Activated CD8-positive, alpha-beta memory T cell treated with anti-CD3 and anti-CD28 coated beads, Interleukin-2, amount 50 U/mL, for 48 hours (primary cell): Measurements from ENCODE around the gene ATP6V1G2.
A peak's percentile ranks its signal among the peaks of the same experiment; 100 is the strongest.
"Not testable (repeated sequence)": the region's sequence is repeated elsewhere in the genome, so short reads cannot be mapped to it uniquely, and the experiment has no call there.

ENCODE experiments used
- DNase-seq: peaks from one replicate; pipeline ENCODE4 v3.0.0-alpha.2; 2020

Gene ATP6V1G2

DNA sequence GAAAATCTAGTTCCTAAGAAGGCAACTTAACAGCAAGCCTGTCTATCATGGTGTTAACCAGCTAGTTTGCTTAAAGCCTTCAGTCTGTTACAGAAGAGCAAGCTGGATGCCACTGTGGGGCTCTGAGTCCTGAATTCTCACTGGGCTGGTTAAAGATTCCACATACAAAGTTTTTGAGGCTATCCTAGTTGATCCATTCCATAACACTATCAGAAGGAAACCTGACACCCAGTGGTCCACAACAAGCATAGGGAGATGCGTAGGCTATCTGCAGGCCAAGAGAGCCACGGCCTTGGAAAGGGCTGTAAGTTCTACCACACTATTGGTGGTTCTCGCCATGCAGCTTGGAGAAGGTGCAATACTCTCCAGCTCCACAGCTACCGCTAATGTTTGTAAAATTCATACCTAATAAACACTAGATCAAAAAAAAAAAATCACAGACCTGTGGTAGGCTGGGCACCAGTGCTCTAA lies 18.1 kb downstream of the ATP6V1G2 start:
- peak; percentile 51 for DNase-seq

GRCh38 chr6:31525932-31526591 lies 20.3 kb downstream of the ATP6V1G2 start:
- DNase-seq: no peak

GRCh38 chr6:31525553-31525931 lies 20.9 kb downstream of the ATP6V1G2 start:
- no peak for DNase-seq

GRCh38 chr6:31521835-31522234 lies 24.6 kb downstream of the ATP6V1G2 start:
- no peak for DNase-seq

- no peak for DNase-seq
Observed at GRCh38 chr6:31513456-31514165, 32.8 kb downstream of the ATP6V1G2 start.

DNA sequence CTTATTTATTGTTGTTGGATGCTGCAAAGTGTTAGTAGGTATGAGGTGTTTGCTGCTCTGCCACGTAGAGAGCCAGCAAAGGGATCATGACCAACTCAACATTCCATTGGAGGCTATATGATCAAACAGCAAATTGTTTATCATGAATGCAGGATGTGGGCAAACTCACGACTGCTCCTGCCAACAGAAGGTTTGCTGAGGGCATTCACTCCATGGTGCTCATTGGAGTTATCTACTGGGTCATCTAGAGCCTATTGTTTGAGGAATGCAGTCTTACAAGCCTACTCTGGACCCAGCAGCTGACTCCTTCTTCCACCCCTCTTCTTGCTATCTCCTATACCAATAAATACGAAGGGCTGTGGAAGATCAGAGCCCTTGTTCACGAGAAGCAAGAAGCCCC lies 36.4 kb downstream of the ATP6V1G2 start:
- DNase-seq: no peak

- not testable (repeated sequence) for DNase-seq
Observed at GRCh38 chr6:31509036-31509435, 37.4 kb downstream of the ATP6V1G2 start.

GRCh38 chr6:31502586-31502985 lies 43.8 kb downstream of the ATP6V1G2 start:
- DNase-seq: no peak

- DNase-seq: not testable (repeated sequence)
Observed at GRCh38 chr6:31499648-31500047, 46.8 kb downstream of the ATP6V1G2 start.

DNA sequence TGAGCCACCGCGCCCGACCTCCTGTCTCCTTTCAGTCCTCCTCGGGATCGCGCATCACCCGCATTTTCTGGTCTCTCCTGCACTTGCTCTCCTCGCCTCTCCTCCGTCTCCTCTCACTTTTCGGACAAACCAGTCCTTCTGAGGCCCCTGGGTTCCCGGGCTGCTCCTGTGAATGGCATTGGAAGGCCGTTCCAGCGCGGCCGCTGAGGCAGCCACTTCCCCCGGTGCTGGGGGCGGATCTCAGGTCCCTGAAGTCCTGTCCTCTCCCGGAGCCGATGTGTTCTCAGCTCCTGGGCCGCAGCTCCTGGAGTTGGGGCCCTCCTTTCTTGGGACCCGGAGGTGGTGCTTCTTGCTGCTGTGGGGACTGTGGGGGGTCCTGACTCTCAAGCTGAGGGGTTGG lies 47.7 kb downstream of the ATP6V1G2 start:
- DNase-seq: no peak

- DNase-seq: peak; percentile 86
Observed at GRCh38 chr6:31497531-31498476, 48.6 kb downstream of the ATP6V1G2 start, which contains the start of gene MICB. Gene MICB (plus strand): TSS chr6:31498145. CDS start chr6:31498194, 49 bp downstream.

- DNase-seq: not testable (repeated sequence)
Observed at GRCh38 chr6:31496826-31497225, 49.6 kb downstream of the ATP6V1G2 start.

- no peak for DNase-seq
Observed at GRCh38 chr6:31495580-31495979, 50.8 kb downstream of the ATP6V1G2 start.
